ENCODE data around the gene EOGT.

DNA sequence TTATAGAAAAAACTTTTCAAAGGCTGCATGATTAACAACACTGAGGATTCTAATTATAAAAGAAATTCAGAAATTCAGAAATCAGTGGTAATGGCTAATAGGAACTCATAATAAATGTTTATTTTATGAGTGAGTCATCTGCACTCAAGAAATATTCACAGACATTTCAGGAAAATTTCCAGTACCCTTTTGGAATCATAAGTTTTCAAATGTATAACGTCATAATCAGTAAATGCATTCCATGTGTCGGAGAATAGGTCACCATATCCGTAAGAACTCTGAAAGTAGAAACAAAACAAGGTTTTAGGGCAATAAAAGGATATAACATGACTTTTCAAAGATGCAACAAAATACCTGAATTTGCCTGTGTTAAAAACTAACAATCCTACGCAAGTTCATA is 24.7 kb downstream of the EOGT start:
- TF ChIP-seq POLR2A (IDR thresholded peaks at IDR 0.05; ENCODE audit: low read length) (no peak), GATA1 (IDR thresholded peaks at IDR 0.05; ENCODE audit: low read depth, low read length) (no peak)
